ENCODE measurements around the gene UBE3A. TPM values are rescaled to one million over a fixed set of nuclear protein-coding genes. Genes with fewer than 3 reads are reported as not detected.

Gene UBE3A
- total RNA-seq, 2 donors from 2014 or later, result 39.5 to 104 TPM

DNA sequence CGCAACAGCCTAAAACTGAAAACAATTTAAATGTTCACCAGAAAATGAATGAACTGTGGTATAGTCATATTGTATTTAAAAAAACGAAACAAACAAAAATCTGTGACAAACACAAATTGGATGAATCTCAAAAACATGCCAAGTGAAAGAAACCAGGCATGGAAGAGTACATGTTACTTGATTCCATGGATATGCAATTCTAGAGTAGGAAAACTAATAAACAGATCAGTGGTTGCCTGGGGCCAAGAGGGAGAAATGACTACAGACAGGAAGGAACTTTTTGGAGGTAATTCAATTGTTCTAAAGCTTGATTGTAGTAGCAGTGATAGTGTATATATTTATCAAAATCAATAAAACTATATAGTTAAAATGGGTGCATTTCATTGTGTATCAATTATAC lies 16.8 kb downstream of the UBE3A start:
- no peaks in the 10 kb centered on the region for H3K27me3 ChIP-seq (replicated peaks; ENCODE audit: insufficient read depth)
- DNase-seq (ENCODE audit: low spot score), result no peak
- peaks cover 11 to 25% of the 10 kb centered on the region in 2 donors for H3K4me1 ChIP-seq (ENCODE audit: control insufficient read depth in 1 of 2, low read depth in 2 of 2)
- ATAC-seq (ENCODE audit: insufficient number of reproducible peaks, low FRiP score, low read depth), result no peak
- no peak overlapping the region for H3K4me3 ChIP-seq
- no peak for TF ChIP-seq CTCF (IDR thresholded peaks at IDR 0.05)
- H3K36me3 ChIP-seq, result no peaks in the 10 kb centered on the region
- no peak overlapping the region for H3K27ac ChIP-seq
- no peaks in the 10 kb centered on the region for H3K9me3 ChIP-seq

DNA sequence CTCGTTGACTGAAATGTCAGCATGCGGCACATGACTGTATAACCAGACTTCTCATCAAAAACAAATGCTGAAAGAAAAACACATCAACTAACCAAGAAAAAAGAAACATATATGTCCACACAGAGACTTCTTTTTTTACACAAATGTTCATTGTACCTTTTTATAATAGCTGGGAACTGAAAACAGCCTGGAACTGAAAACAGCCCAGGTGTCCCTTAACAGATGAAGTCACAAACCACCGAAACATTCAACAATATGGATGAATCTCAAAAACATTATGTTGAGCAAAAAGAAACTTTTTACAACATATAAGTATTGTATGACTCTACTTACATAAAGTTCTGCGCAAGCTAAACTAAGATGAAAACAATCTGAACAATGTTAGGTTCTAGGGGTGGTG lies 20.6 kb downstream of the UBE3A start:
- no peak overlapping the region for H3K4me3 ChIP-seq
- DNase-seq (ENCODE audit: low spot score), result no peak
- peaks cover 0 to 34% of the 10 kb centered on the region in 2 donors for H3K4me1 ChIP-seq (ENCODE audit: control insufficient read depth in 1 of 2, low read depth in 2 of 2)
- no peaks in the 10 kb centered on the region for H3K36me3 ChIP-seq
- no peaks in the 10 kb centered on the region for H3K9me3 ChIP-seq
- TF ChIP-seq CTCF (IDR thresholded peaks at IDR 0.05), result no peak
- no peak overlapping the region for H3K27ac ChIP-seq
- H3K27me3 ChIP-seq (replicated peaks; ENCODE audit: insufficient read depth), result no peaks in the 10 kb centered on the region
- no peak for ATAC-seq (ENCODE audit: insufficient number of reproducible peaks, low FRiP score, low read depth)

- ATAC-seq (ENCODE audit: insufficient number of reproducible peaks, low FRiP score, low read depth), result no peak
- Histone ChIP-seq H3K9me3 (no peaks in the 10 kb centered on the region), H3K4me1 (ENCODE audit: control insufficient read depth in 1 of 2, low read depth in 2 of 2) (peaks cover 3 to 38% of the 10 kb centered on the region in 2 donors), H3K4me3 (no peak overlapping the region), H3K27me3 (replicated peaks; ENCODE audit: insufficient read depth) (no peaks in the 10 kb centered on the region), H3K27ac (no peak overlapping the region), H3K36me3 (no peaks in the 10 kb centered on the region)
- DNase-seq (ENCODE audit: low spot score), result no peak
- no peak for TF ChIP-seq CTCF (IDR thresholded peaks at IDR 0.05)
Measured at GRCh38 chr15:25417604-25418003, 21.2 kb downstream of the UBE3A start.

DNA sequence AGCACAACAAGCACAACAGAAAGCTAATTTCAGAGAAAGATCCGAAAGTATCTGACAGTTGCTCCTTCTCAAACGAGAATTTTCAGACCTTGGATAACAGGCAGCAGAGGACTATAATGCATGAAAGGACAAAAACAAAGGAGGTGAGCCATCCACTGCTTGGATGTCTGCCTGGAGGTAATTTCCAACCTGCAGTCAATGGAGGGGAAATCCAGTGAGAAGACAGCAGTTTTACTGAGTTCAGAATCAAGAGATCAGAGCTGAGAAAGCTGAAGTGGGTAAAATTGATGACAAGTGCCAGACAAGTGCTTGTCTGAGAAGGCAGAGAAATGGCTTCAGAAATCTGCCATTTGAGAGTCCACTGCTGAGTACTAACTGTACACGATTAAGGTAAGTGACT lies 22.1 kb downstream of the UBE3A start:
- Histone ChIP-seq H3K4me3 (no peak overlapping the region), H3K27me3 (replicated peaks; ENCODE audit: insufficient read depth) (no peaks in the 10 kb centered on the region), H3K36me3 (no peaks in the 10 kb centered on the region), H3K9me3 (no peaks in the 10 kb centered on the region), H3K4me1 (ENCODE audit: control insufficient read depth in 1 of 2, low read depth in 2 of 2) (peaks cover 3 to 42% of the 10 kb centered on the region in 2 donors), H3K27ac (no peak overlapping the region)
- ATAC-seq (ENCODE audit: insufficient number of reproducible peaks, low FRiP score, low read depth) (no peak), DNase-seq (ENCODE audit: low spot score) (no peak)
- no peak for TF ChIP-seq CTCF (IDR thresholded peaks at IDR 0.05)

DNA sequence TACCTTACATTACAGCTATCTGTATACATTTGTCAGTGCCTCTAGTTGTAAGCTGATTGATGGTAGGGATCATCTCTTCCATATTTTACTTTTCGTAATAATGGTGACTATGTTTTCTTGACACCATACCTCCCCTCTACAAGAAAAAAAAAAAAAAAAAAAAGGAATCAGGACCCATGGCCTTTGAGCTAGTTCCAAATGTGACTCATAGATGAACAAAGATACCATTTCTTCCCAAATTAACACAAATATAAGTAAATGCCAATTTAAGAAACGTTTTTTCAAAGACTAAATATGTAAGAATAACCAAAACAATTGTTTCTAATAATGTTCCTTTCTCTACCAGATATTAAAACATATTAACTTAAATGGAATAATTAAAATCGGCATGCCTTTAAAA lies 23.1 kb downstream of the UBE3A start:
- ATAC-seq (ENCODE audit: insufficient number of reproducible peaks, low FRiP score, low read depth) (no peak), DNase-seq (ENCODE audit: low spot score) (no peak)
- Histone ChIP-seq H3K27me3 (replicated peaks; ENCODE audit: insufficient read depth) (no peaks in the 10 kb centered on the region), H3K27ac (no peak overlapping the region), H3K36me3 (no peaks in the 10 kb centered on the region), H3K4me3 (no peak overlapping the region), H3K4me1 (ENCODE audit: control insufficient read depth in 1 of 2, low read depth in 2 of 2) (peaks cover 3 to 49% of the 10 kb centered on the region in 2 donors), H3K9me3 (no peaks in the 10 kb centered on the region)
- no peak for TF ChIP-seq CTCF (IDR thresholded peaks at IDR 0.05)

Measured in thoracic aorta (tissue), 2 donors.